ENCODE measurements around the gene ARHGAP20. TPM values are rescaled to one million over a fixed set of nuclear protein-coding genes. Genes with fewer than 3 reads are reported as not detected.

Gene ARHGAP20
- total RNA-seq, 2 donors from 2014 or later: 0.08 to 0.09 TPM

- Mint-ChIP-seq H3K36me3 (no peaks in the 10 kb centered on the region), H3K9me3 (no peaks in the 10 kb centered on the region), H3K27ac (no peak overlapping the region)
- DNase-seq (ENCODE audit: low spot score in 2 of 2) (no peak), ATAC-seq (no peak)
These were observed 131.7 kb downstream of the ARHGAP20 start for GRCh38 chr11:110580571-110580970.

- H3K36me3 Mint-ChIP-seq: no peaks in the 10 kb centered on the region
These were observed 138.8 kb downstream of the ARHGAP20 start for GRCh38 chr11:110573411-110573810.

GRCh38 chr11:110571081-110571720 is 141.0 kb downstream of the ARHGAP20 start:
- Mint-ChIP-seq H3K27ac (no peak overlapping the region), H3K36me3 (no peaks in the 10 kb centered on the region), H3K9me3 (no peaks in the 10 kb centered on the region)
- no peak for DNase-seq (ENCODE audit: low spot score in 2 of 2)
- ATAC-seq: no peak

More at GRCh38 chr11:110573411-110573810, 138.8 kb downstream of the ARHGAP20 start:
- Mint-ChIP-seq H3K9me3 (no peaks in the 10 kb centered on the region), H3K27ac (no peak overlapping the region)
- DNase-seq (ENCODE audit: low spot score in 2 of 2) (no peak), ATAC-seq (no peak)

- ATAC-seq (no peak), DNase-seq (ENCODE audit: low spot score in 2 of 2) (no peak)
- no peaks in the 10 kb centered on the region for H3K36me3 Mint-ChIP-seq
- H3K27ac Mint-ChIP-seq: no peak overlapping the region
- no peaks in the 10 kb centered on the region for H3K9me3 Mint-ChIP-seq
These were observed 145.7 kb downstream of the ARHGAP20 start for GRCh38 chr11:110566577-110566976.

GRCh38 chr11:110565357-110566336 is 146.6 kb downstream of the ARHGAP20 start:
- DNase-seq (ENCODE audit: low spot score in 2 of 2): no peak
- H3K27ac Mint-ChIP-seq: no peak overlapping the region
- no peaks in the 10 kb centered on the region for H3K36me3 Mint-ChIP-seq

GRCh38 chr11:110564676-110565356 is 147.4 kb downstream of the ARHGAP20 start:
- H3K27ac Mint-ChIP-seq: no peak overlapping the region
- H3K36me3 Mint-ChIP-seq: no peaks in the 10 kb centered on the region
- no peak for DNase-seq (ENCODE audit: low spot score in 2 of 2)
- no peaks in the 10 kb centered on the region for H3K9me3 Mint-ChIP-seq
- ATAC-seq: no peak

More at GRCh38 chr11:110565357-110566336, 146.6 kb downstream of the ARHGAP20 start:
- ATAC-seq: no peak
- no peaks in the 10 kb centered on the region for H3K9me3 Mint-ChIP-seq

GRCh38 chr11:110544779-110545178 is 167.5 kb downstream of the ARHGAP20 start:
- peaks cover 0 to 6% of the 10 kb centered on the region in 2 donors for H3K9me3 Mint-ChIP-seq
- DNase-seq (ENCODE audit: low spot score in 2 of 2) (no peak), ATAC-seq (no peak)
- no peak overlapping the region for H3K27ac Mint-ChIP-seq
- H3K36me3 Mint-ChIP-seq: no peaks in the 10 kb centered on the region

GRCh38 chr11:110538154-110538553 is 174.1 kb downstream of the ARHGAP20 start:
- peaks cover 0 to 7% of the 10 kb centered on the region in 2 donors for H3K9me3 Mint-ChIP-seq
- ATAC-seq: no peak
- DNase-seq (ENCODE audit: low spot score in 2 of 2): no peak
- H3K27ac Mint-ChIP-seq: no peak overlapping the region
- no peaks in the 10 kb centered on the region for H3K36me3 Mint-ChIP-seq

GRCh38 chr11:110530900-110531741 is 181.1 kb downstream of the ARHGAP20 start:
- Mint-ChIP-seq H3K36me3 (peaks cover 0 to 7% of the 10 kb centered on the region in 2 donors), H3K27ac (no peak overlapping the region), H3K9me3 (peaks cover 7 to 21% of the 10 kb centered on the region in 2 donors)
- DNase-seq (ENCODE audit: low spot score in 2 of 2) (no peak), ATAC-seq (no peak)

- Mint-ChIP-seq H3K27ac (no peak overlapping the region), H3K9me3 (peaks cover 7 to 20% of the 10 kb centered on the region in 2 donors), H3K36me3 (peaks cover 0 to 7% of the 10 kb centered on the region in 2 donors)
- no peak for DNase-seq (ENCODE audit: low spot score in 2 of 2)
- ATAC-seq: no peak
These were observed 183.2 kb downstream of the ARHGAP20 start for GRCh38 chr11:110529043-110529442.

- H3K36me3 Mint-ChIP-seq: peaks cover 0 to 7% of the 10 kb centered on the region in 2 donors
- DNase-seq (ENCODE audit: low spot score in 2 of 2): no peak
- no peak overlapping the region for H3K27ac Mint-ChIP-seq
- H3K9me3 Mint-ChIP-seq: peaks cover 7 to 14% of the 10 kb centered on the region in 2 donors
- ATAC-seq: no peak
These were observed 185.1 kb downstream of the ARHGAP20 start for GRCh38 chr11:110527146-110527545.

Measured in activated naive CD4-positive, alpha-beta T cell treated with anti-CD3 and anti-CD28 coated beads, Interleukin-2, amount 50 U/mL, for 72 hours (primary cell).